OCI-M1 (cell line): ENCODE results near the gene HS6ST2.

Experiments
- DNase-seq: peaks from one replicate; lab custom pipeline; 2025; lab: John Stamatoyannopoulos, UW

HS6ST2 gene

GRCh38 chrX:132790329-132790728 is 168.1 kb downstream of the HS6ST2 start:
- no peak for DNase-seq

DNA sequence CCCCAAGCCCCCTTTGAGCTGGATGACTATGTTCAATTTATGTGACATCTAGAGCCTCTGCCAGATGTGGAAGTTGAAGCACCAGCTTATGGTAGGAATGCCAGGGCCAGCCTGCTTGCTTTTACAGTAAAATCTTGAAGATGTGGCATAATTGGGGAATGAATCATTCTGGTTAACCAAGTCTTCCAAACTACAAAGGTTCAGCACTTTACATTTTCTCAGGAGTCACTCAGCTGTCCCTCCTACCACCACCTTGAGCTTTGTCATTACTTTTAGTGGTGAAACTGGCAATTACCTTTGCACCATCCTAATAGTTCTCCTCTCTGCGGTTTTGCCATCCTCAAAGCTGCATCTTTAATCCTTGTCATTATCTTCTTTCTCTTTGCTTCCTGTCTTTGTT is 172.2 kb downstream of the HS6ST2 start:
- DNase-seq, result no peak

DNA sequence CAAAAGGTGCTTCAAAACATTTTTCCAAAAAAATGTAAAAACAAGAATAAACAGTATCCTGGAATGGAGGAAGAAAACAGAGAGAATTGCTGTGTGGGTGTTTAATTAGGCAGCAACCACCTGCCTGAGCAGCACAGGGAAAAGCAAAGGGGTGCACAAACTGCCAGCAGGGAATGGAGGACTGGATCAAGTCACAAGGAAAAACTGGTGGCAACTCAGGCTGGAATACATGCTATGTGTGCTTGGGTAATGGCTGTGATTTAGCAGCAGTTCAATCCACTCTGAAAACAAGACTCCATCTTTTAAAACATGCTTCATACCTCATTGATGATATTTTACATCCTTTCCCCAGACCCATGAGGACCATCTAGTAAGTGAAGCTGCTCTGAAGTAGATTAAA is 179.5 kb downstream of the HS6ST2 start:
- no peak for DNase-seq

DNA sequence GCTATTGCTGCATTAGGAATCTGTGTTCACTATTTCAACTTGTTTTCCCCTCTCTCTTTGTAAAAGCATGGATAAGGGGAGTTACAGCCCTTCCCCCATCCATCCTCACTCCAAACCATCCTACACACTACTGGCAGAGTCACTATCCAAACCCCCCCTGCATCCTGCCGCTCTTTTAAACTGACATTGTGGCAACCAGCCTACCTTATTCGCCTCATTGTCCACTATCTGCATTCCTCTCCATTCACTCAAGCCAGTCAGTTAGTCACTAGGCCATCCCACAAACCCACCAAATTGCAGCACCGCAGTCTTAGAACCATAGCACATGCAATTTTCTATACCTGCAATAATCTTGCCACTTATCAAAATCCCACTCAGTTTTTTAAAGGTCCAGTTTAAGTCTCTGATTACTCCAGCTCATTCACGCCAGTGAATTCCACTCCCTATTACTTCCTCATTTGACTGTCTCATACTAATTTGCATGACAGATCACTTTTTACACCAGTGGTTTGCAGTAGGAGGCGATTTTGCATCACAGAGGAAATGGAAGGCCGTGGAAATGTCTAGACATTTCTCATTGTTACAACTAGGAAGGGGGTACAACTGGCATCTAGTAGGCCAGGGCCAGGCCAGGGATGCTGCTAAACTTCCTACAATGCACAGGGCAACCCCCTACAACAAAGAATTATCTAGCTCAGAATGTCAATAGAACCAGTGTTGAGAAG is 181.8 kb downstream of the HS6ST2 start:
- peak; percentile 4 for DNase-seq

GRCh38 chrX:132775263-132775823 is 183.1 kb downstream of the HS6ST2 start:
- DNase-seq, result no peak

DNA sequence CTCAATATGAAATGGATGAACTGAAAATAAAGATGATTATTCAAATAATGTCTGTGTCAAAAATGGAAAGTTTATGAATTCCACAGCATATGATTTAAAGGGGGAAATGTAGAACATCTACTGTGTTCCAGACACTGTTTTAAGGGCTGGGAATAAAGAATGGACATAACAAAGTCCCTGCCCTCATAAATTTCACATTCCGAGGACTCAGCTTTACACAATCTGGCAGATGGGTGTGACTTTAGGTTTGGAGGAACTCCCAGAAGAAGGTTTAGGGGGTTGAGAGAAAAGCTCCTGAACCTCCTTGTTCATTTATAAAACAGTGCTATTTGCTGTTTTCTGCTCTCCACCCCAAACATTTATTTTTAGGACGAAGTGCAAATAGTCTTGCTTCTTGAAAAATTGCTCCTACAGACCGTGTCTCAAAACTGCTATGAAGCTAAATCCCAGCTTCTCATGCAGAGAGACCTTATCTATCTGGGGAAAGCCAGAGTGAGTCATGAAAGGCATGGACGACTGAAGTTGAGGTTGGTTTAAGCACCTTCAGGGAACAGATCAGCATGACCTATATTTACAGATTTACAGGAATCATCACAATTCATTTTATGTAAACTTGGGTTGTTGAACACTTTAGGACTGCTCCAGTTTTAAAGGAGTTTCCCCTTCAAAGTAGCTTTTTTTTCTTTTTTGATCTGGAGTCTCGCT is 184.3 kb downstream of the HS6ST2 start:
- DNase-seq, result peak; percentile 3

DNA sequence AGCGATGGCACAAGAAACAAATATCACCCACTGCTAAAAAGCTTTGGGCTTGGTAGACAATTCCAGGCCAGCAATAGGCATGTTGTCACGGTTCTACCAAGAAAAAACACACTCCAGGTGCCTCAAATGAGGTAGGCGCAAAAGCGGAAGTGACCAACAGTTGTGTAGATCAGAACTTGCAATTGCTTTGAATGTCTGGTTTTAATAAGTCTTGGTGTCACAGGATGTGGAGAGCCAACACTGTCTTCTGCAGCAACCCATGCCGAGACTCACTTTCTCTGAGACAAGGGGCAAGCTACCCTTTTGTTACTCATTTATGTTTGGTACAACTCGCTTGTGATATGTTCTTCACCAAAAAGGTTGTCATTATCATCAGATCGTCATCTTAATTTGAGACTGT is 188.8 kb downstream of the HS6ST2 start:
- no peak for DNase-seq

DNA sequence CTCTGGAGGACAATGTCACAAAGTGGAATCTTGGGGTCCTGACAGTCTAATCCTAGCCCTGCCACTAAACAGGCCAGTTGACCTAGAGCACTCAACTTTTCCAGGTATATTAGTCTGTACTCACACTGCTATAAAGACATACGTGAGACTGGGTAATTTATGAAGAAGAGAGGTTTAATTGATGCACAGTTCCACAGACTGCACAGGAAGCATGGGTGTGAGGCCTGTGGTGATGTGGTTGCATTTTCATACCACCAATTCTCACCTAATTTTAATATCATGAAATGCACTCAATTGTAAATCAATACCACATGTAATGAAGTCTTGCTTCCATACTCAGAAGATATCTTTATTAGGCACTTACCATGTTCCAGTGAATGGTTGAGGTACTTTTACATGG is 192.0 kb downstream of the HS6ST2 start:
- DNase-seq, result no peak

GRCh38 chrX:132763528-132763927 is 194.9 kb downstream of the HS6ST2 start:
- DNase-seq, result no peak

- peak; percentile 31 for DNase-seq
These were observed 199.7 kb downstream of the HS6ST2 start for GRCh38 chrX:132758759-132759158.

GRCh38 chrX:132757066-132757623 is 201.3 kb downstream of the HS6ST2 start:
- DNase-seq, result no peak

DNA sequence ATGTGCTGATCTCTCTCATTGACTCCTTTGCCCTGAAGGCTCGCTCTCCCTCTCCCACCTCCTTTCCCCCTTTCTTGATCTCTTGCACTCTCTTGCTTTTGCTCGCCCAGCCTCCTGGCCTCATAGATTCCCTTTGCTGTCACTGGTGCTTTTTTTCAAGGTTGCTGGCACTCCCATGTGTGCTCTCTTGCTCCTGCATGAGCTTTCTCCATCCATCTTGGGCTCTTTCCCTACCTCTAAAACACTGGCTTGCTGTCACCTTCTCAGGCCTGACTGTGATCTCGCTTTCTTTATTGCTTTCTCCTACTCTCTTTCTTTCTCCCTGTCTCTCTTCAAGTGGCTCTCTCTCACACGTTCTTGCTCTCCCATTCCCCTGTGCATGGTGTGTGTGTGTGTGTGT is 202.0 kb downstream of the HS6ST2 start:
- DNase-seq, result no peak

- no peak for DNase-seq
These were observed 207.3 kb downstream of the HS6ST2 start for GRCh38 chrX:132751063-132751690.

GRCh38 chrX:132750331-132751062 is 207.9 kb downstream of the HS6ST2 start:
- DNase-seq, result no peak

DNA sequence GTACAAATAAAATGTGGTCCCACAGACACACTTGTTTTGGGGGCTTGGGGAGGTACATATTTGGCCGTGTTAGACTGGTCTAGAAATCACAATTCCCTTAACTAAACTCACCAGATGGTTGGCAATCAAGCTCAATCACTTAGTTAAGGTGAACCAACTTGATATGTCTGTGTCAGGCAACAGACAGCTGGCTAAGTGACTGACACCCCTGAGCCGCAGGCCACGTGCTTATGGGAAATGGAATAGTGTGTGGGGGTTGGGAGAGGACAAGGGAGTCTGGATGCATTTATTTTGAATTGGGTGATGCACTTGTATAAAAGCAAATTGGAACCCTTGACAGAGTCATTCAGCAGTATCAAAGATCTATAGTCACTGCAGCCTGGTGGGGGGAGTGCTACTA is 209.0 kb downstream of the HS6ST2 start:
- DNase-seq, result no peak

DNA sequence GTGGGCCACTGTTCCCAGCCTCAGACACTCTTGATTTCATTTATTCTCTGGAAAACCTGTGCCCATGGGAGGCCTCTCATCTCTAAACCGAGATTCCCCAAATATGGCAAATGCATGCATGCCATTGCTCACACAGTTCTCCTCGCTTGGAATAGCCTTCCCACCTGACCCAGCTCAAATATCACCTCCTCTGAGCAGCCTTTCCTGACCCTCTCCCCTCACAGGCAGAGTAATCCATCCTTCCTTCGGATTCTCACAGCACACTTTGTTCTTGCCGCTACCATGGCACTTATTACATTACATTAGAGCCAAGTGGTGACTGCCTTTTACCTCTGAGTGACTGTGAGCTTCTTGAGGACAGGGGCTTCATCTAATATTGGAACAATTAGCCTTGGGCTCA is 209.5 kb downstream of the HS6ST2 start:
- DNase-seq, result no peak

DNA sequence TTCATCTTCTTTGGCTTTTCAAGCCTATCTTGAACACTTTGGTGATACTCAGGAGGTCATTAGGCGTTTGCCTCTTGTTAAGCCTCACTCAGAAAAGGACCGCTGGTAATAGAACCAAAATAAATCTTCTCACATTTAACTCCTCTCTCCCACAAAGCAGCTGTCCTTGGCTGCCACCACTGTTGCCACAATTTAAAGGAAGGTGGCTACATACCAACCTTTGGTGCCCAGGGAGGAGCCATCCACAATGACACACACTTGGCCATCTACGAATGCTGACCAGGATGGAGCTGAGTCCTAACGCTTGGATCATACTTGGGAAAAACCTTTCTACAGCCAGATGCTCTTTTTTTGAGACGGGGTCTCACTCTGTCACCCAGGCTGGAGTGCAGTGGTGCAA is 210.2 kb downstream of the HS6ST2 start:
- DNase-seq, result no peak

GRCh38 chrX:132745593-132745992 is 212.8 kb downstream of the HS6ST2 start:
- DNase-seq, result no peak

DNA sequence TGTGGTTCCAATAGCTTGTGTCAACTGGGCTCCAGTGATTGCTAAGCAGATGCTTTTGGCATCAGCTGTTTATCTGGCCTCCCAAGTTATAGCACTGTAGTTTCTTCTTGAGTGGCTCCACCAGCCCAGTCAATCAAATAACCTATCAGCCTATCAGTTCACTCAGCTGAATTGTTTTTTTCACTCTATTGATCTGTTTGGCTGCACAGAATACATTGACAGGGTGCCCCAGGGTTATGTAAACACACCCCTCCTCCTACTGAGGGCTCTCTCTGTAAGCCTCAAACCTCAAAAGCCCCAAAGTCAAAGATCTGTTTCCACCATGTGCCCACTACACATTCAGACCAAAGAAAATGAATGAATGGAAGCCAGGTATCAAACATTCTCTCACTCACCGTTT is 214.0 kb downstream of the HS6ST2 start:
- DNase-seq, result peak; percentile 0

DNA sequence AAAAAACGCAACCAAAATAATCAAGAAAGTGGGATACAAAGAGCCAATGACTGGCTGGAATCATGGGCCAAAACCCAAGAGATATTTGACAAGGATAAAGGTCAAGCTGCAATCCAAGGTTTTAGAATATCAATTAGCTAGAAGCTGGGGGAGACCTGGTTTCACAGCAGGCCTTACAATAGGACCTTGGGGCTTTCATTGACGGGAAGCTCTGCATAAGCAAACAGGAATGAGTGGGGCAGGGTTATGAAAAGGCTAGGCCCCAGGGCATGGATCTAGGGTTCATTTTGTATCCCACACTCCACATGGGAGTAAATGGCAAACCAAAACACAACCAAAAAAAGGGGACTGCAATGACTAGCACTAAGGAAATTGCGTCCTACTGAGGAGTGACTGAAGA is 215.3 kb downstream of the HS6ST2 start:
- no peak for DNase-seq

DNA sequence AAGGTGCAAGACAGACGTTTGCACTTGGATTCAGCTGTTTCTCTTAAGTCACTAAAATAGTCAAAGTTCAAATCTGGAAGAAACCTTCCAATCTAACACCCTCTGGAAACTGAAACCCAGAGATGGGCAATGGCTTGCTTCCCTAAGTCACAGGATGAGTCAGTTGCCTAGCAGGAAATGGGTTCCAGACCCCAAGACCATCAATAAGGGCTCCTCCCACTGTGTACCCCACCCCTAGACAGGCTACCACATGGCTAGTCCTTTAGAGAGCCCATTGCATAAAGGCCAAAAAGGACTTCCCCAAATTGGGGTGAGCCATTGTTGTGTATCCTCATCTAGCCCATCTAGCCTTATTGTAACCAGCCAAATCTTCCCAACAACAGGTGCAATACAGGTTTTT is 216.2 kb downstream of the HS6ST2 start:
- DNase-seq, result no peak

- DNase-seq, result no peak
These were observed 216.7 kb downstream of the HS6ST2 start for GRCh38 chrX:132741689-132742088.
